Transverse colon (tissue), 4 donors: ENCODE measurements around the gene BAIAP2L2.

ENCODE experiments used
- EP300 ChIP-seq: sonication (generic); formaldehyde crosslinking; IDR thresholded peaks from one replicate; pipeline ENCODE4 v1.6.1; 2017; ENCODE audit warnings: antibody characterized with exemption, low read depth
- POLR2AphosphoS5 ChIP-seq, 3 donors: sonication (generic); formaldehyde crosslinking; IDR thresholded peaks; one replicate each; pipeline ENCODE4 v1.6.1; 2016; ENCODE audit warnings: antibody characterized with exemption in 3 of 3
- TF ChIP-seq, protein P1 (sequence below), 5 experiments: fragments of 200-600 bp in 3 of 5; fragments of 450-650 bp in 2 of 5; sonication (generic) in 3 of 5; IDR thresholded peaks; 1 replicate in 2 of 5; 2 replicates in 3 of 5; pipeline ENCODE4 v1.5.1; 2016 to 2017; ENCODE audit warnings: antibody characterized with exemption in 5 of 5, inconsistent platforms in 3 of 5, mild to moderate bottlenecking in 2 of 5, moderate library complexity in 1 of 5

DNA sequence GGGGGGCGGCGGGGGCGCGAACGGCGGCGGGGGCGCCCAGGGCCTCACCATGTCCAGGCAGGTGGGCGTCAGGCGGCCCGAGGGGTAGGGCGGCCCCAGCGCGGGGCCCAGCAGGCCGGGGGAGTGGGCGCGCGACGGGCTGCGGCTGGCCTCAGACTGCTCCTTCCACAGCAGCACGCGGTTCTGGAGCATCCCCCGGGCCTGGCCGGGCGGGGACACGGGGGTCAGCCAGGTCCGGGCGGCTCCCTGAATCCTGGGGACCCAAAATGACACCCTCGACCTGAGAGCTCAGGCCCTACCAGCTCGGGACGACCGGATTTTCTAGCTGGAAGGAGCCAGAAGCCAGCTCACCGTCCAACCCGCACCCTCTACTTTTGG is 21.0 kb downstream of the BAIAP2L2 start:
- TF ChIP-seq, protein P1, sequence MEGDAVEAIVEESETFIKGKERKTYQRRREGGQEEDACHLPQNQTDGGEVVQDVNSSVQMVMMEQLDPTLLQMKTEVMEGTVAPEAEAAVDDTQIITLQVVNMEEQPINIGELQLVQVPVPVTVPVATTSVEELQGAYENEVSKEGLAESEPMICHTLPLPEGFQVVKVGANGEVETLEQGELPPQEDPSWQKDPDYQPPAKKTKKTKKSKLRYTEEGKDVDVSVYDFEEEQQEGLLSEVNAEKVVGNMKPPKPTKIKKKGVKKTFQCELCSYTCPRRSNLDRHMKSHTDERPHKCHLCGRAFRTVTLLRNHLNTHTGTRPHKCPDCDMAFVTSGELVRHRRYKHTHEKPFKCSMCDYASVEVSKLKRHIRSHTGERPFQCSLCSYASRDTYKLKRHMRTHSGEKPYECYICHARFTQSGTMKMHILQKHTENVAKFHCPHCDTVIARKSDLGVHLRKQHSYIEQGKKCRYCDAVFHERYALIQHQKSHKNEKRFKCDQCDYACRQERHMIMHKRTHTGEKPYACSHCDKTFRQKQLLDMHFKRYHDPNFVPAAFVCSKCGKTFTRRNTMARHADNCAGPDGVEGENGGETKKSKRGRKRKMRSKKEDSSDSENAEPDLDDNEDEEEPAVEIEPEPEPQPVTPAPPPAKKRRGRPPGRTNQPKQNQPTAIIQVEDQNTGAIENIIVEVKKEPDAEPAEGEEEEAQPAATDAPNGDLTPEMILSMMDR (IDR thresholded peaks at IDR 0.05), result no peak
- TF ChIP-seq POLR2AphosphoS5 (IDR thresholded peaks at IDR 0.05) (no peak), EP300 (no peak)
